Smooth muscle cell (in vitro differentiated cells): ENCODE measurements around the gene MRPL9. TPM values are rescaled to one million over a fixed set of nuclear protein-coding genes. Genes with fewer than 3 reads are reported as not detected.

Experiments
- DNase-seq: peaks from one replicate; lab custom pipeline; 2025; ENCODE audit not compliant: unreplicated experiment; lab: John Stamatoyannopoulos, UW
- H2AFZ ChIP-seq: fragments of 200-600 bp; sonication (generic); 2 replicates; pipeline ENCODE4 v1.6.0; 2016; ENCODE audit warnings: antibody characterized with exemption, low read depth, mild to moderate bottlenecking
- H3F3A ChIP-seq: fragments of 200-600 bp; sonication (generic); 2 replicates; pipeline ENCODE4 v1.6.0; 2017; ENCODE audit warnings: antibody characterized with exemption, low read depth
- H3K27ac ChIP-seq: fragments of 200-600 bp; sonication (generic); 2 replicates; pipeline ENCODE4 v1.5.1; 2016; ENCODE audit warnings: low read depth, mild to moderate bottlenecking
- H3K27me3 ChIP-seq: fragments of 200-600 bp; sonication (generic); 2 replicates; pipeline ENCODE4 v1.6.1; 2016; ENCODE audit warnings: low read depth, mild to moderate bottlenecking
- H3K36me3 ChIP-seq: fragments of 200-600 bp; sonication (generic); 2 replicates; pipeline ENCODE4 v1.5.1; 2016; ENCODE audit warnings: low read depth
- H3K4me1 ChIP-seq: fragments of 200-600 bp; sonication (generic); 2 replicates; pipeline ENCODE4 v1.5.1; 2016; ENCODE audit warnings: low read depth
- H3K4me2 ChIP-seq: fragments of 200-600 bp; sonication (generic); 2 replicates; pipeline ENCODE4 v1.6.0; 2016; ENCODE audit warnings: mild to moderate bottlenecking
- H3K4me3 ChIP-seq: fragments of 200-600 bp; sonication (generic); 2 replicates; pipeline ENCODE4 v1.5.1; 2016; ENCODE audit warnings: mild to moderate bottlenecking
- H3K79me2 ChIP-seq: fragments of 200-600 bp; sonication (generic); 2 replicates; pipeline ENCODE4 v1.6.0; 2016; ENCODE audit warnings: low read depth, mild to moderate bottlenecking
- H3K9ac ChIP-seq: fragments of 200-600 bp; sonication (generic); 2 replicates; pipeline ENCODE4 v1.6.0; 2016; ENCODE audit warnings: low read depth
- H3K9me3 ChIP-seq: fragments of 200-600 bp; sonication (generic); replicated peaks from 2 replicates; pipeline ENCODE4 v1.5.1; 2016; ENCODE audit warnings: low read depth
- H4K20me1 ChIP-seq: fragments of 200-600 bp; sonication (generic); 2 replicates; pipeline ENCODE4 v1.6.0; 2016; ENCODE audit warnings: low read depth
- CTCF ChIP-seq: fragments of 200-600 bp; sonication (generic); IDR thresholded peaks from 2 replicates; pipeline ENCODE4 v1.5.1; 2017; ENCODE audit warnings: borderline replicate concordance, mild to moderate bottlenecking, antibody characterized with exemption; ENCODE audit not compliant: insufficient read depth, poor library complexity, severe bottlenecking
- WGBS: methylation state at CpG from one replicate; pipeline ENCODE4 v1.1.7; 2016; ENCODE audit warnings: low lambda C conversion rate; 5-methylcytosine and 5-hydroxymethylcytosine counted together
- polyA plus RNA-seq: library from polyadenylated mRNA; unstranded; fragments of >200 nt; fragmentation: Nextera tagmentation; extraction: Ambion mirVana; gene quantifications from 2 replicates; pipeline ENCODE4 v1.2.1, GENCODE V29; 2016
- total RNA-seq: library from RNA; depleted of rRNA; stranded (reverse); fragments of >200 nt; gene quantifications from 2 replicates; pipeline ENCODE4 v1.2.3, GENCODE V29; 2014

Gene MRPL9
- total RNA-seq: 83.8 and 151 TPM in 2 replicates
- 109 and 110 TPM in 2 replicates for polyA plus RNA-seq

GRCh38 chr1:151762941-151763921 lies at the start of gene MRPL9:
Gene MRPL9, minus strand, starts transcription at chr1:151763496. Its CDS starts 17 bp downstream, at chr1:151763479.
- H3K79me2 ChIP-seq: no peaks in the 10 kb centered on the region
- H3F3A ChIP-seq: no peaks in the 10 kb centered on the region
- H3K9ac ChIP-seq: peak within 1 kb of the TSS; percentile 89
- peaks cover 15% of the 10 kb centered on the region for H3K36me3 ChIP-seq
- 1% methylated on average over 56 of the region's 68 CpGs for WGBS
- TF ChIP-seq CTCF: no peak
- DNase-seq: peak; percentile 43
- peak within 1 kb of the TSS; percentile 57 for H3K27ac ChIP-seq
- peaks cover 7% of the 10 kb centered on the region for H3K4me1 ChIP-seq
- H3K4me3 ChIP-seq: peak within 1 kb of the TSS; percentile 85
- H3K27me3 ChIP-seq: no peaks in the 10 kb centered on the region
- H3K9me3 ChIP-seq: no peaks in the 10 kb centered on the region
- H3K4me2 ChIP-seq: peak within 1 kb of the TSS; percentile 86
- no peaks in the 10 kb centered on the region for H4K20me1 ChIP-seq
- H2AFZ ChIP-seq: peak within 1 kb of the TSS; percentile 83

GRCh38 chr1:151811181-151811580 lies 47.9 kb upstream of the MRPL9 start:
- Histone ChIP-seq H3K9me3 (no peaks in the 10 kb centered on the region), H3K36me3 (no peaks in the 10 kb centered on the region), H3F3A (no peaks in the 10 kb centered on the region), H3K9ac (no peak overlapping the region), H3K4me1 (no peaks in the 10 kb centered on the region), H2AFZ (no peak overlapping the region), H3K4me2 (no peak overlapping the region), H3K27ac (no peak overlapping the region), H3K79me2 (no peaks in the 10 kb centered on the region), H4K20me1 (no peaks in the 10 kb centered on the region), H3K27me3 (no peaks in the 10 kb centered on the region), H3K4me3 (no peak overlapping the region)
- 94% methylated on average over 9 of the region's 9 CpGs for WGBS
- TF ChIP-seq CTCF: no peak
- no peak for DNase-seq

- no peaks in the 10 kb centered on the region for H3K9me3 ChIP-seq
- H3K4me3 ChIP-seq: no peak overlapping the region
- H3K4me2 ChIP-seq: no peak overlapping the region
- WGBS: 100% methylated on average over 1 of the region's 1 CpG
- H3K79me2 ChIP-seq: no peaks in the 10 kb centered on the region
- no peaks in the 10 kb centered on the region for H4K20me1 ChIP-seq
- DNase-seq: no peak
- H3K4me1 ChIP-seq: no peaks in the 10 kb centered on the region
- H3K36me3 ChIP-seq: no peaks in the 10 kb centered on the region
- TF ChIP-seq CTCF: no peak
- H2AFZ ChIP-seq: no peak overlapping the region
- peaks cover 6% of the 10 kb centered on the region for H3K27me3 ChIP-seq
- H3F3A ChIP-seq: no peaks in the 10 kb centered on the region
- no peak overlapping the region for H3K9ac ChIP-seq
- no peak overlapping the region for H3K27ac ChIP-seq
Observed at GRCh38 chr1:151809985-151810556, 46.8 kb upstream of the MRPL9 start.
